Inflammatory macrophage treated with lipopolysaccharide for 1 hour (primary cell): ENCODE measurements around the gene GABBR1.

Experiments used
- DNase-seq, 2 donors: peaks; one replicate each; pipeline ENCODE4 v3.0.0-alpha.2; 2020 to 2022

Gene GABBR1

DNA sequence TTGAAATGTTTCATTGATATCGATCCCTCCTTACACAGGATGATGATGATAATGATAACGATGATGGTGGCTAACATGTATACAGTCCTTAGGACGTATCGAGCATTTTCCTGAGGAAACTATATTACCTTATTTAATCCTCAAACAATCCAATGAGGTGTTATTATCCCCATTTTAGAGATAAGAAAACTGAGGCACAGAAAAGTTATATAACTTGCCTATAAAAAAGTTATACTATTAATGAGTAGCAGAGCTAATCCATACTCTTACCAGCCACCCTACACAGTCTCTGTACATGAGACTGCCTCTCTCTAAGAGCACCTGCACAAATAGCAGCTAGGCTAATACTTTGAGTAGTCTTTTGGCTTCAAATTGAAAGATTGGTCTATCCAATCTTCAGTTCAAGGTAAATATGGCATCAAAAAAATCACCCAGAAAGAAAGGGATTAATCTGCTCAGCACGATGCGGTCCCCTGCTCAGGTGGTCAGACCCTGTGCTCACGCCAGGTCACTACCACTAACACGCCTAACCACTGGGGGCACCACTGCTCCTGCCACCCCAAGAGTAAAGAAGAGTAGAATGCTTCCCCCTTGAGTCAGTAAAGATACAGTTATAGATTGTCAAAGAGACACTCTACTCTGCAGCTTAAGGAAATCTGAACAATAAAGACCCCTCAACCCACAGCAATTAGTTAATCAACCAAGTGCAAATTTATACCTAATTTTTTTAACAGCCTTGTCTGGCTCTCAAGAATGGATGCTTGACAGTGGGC, 15.0 kb downstream of the GABBR1 start:
- DNase-seq: no peak

DNA sequence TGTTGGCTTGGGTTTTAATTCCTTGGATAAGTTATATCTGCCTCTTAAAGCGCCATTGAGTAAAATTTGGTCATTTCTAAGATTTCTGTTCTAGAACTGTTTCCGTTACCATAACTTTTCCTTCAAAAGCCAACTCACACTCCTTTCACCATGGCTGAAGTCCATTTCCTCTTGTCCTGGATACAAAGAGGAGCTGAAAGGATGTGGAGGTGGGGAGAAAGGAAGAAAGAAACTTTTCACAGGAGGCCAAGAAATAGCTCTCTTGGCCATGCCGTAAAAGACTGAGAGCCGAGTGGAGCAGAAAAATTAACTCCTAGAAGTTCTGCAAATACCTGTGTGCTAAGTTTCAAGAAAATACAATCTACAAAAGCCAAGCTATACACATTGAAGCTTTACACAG, 21.6 kb downstream of the GABBR1 start:
- DNase-seq: no peak

DNA sequence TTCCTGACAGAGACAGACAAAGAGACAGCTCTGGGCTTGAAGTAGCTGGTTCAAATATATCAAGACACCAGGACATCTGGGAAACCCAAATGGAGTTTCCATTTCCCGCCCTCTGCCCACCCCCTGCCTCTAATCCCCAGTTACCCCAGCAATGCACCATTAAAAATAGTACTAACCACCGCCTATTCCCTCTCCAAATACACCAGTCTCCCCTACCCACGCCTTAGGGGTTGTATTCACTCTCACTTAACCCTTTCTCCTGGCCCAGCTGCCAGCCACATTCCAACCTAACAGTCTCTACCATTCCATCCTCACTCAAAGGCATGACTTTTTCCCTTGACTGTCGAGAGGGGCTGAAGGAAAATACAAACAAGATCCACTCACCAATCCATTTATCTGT, 22.4 kb downstream of the GABBR1 start:
- DNase-seq: no peak

DNA sequence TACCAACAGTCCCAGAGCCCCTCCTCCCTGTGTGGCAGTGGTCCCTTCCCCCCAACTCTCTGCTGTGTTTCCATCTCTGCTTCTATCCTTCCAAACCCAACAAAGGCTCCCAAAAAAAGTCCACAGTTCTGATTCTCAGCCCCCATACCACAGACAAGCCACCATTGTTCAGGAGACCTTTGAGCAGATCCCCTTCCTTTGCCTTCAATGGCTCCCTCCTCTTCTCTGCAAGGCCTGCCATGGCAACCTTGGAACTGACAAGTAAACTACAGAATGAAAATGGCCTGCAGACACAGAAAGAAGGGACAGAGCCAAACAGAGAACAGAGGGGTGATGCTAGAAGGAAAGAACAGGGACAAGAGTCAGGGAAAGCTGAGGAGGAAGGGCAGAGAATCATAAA, 24.9 kb downstream of the GABBR1 start:
- DNase-seq: no peak

DNA sequence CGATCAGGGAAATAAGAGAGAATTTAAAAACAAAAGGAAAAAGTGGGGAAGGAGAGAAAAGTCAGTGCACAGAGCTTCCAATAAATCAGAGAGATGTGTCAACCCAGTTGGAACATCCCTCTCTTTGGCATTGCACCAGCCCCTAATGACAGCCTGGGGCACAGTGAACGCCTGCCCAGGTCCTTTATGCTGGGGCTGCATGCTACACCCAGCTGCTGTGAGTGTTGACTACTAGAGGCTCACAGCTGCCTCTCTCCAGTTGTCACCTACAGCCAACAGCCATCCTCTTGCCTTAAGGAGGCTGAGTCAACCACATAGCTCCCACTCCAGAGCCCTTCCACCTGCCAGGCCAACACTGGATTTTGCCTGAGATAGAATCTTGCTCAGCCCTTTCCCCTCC, 29.1 kb downstream of the GABBR1 start:
- no peak for DNase-seq

DNA sequence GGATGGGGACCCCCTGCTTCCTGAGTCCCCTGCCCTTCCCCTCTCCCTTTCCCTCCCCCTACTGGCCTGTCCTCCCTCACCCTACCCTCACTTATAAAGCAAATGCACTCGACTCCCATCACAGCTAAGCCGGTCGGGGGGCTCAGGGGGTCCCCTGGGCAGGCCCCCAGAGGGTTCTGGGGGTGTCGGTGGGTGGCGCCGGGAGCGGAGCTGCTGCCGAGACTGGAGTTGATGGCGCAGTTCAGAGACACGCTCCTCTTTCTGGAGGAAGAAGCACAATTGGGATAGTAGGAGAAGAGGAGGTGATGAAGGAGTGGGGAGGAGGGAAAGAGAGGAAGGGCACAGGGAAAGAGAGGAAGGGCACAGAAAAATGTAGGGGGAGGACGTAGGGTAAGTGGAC, 29.5 kb downstream of the GABBR1 start:
- no peak for DNase-seq

DNA sequence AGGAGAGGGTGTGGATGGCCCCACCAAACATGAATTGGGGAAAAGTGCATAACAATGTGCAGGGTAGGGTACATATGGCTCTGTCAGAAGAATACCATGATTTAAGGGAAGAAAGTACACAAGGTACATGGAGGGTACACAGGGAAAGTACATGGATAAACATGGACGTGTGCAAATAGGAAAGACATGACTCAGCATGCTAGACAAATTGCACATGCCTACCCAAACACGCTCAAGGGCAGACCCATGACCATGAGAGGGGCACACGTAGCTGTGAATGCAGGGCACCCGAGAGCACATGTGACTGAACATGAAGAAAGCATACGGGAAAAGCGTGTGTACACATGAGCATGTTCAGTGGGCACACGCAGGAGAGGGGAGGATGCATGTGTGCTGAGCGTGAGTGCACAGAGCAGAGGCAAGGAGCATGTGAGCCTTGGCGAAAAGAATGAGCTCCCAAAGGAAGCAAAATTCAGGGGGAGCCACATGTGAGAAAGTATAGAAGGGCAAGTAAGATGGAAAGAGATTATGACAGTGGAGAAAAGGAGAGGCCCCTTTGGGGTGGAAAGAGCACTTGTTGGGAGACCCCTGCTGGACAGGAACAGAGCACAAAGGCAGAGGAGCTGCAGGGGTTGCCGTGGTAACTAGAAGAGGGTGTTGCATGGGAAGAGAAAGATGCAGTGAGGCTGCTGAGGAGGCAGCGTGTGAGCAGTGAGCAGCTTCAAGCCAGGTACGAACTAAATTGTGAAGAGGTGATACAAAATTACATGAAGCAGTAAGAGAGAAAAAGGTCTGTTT, 30.2 kb downstream of the GABBR1 start:
- no peak for DNase-seq

DNA sequence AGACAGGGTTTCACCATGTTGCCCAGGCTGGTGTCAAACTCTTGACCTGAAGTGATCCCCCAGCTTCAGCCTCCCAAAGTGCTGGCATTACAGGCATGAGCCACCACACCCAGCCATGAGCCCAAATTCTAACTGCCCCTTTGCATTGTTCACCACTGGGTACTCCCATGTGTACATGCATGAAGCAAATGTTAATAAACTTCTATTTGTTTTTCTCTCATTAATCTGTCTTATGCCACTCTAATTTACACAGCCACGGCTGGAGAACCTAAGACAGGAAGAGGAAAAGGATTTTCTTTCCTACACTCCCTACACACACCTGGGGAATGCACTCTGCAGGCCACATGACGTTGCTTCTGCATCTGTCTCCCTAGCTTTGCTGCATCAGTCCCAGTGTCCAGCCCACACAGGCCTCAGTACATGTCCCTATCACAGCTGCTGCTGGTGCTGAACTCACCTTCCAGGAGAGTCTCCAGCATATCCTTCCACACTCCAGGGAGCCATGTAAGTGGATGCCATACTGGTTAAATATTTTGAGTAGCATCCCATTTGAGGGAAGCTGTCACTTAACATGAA, 34.7 kb downstream of the GABBR1 start:
- no peak for DNase-seq

DNA sequence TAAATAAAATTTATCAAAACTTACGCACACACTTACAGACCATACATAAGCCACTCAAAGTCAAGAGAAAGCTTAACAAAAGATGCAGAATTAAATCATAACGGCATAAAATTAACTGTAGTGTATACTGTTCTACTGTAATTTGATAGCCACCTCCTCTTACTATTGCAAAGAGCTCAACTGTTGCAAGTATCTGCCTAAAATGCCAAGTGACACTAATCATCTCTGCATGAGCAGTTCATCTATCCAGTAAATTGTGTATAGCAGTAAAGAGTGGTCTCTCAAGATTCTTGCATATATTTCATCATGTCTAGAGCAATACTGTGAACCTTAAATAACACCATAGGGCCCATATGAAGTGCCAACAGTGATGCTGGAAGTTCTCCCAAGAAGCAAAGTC, 35.8 kb downstream of the GABBR1 start:
- DNase-seq: no peak

DNA sequence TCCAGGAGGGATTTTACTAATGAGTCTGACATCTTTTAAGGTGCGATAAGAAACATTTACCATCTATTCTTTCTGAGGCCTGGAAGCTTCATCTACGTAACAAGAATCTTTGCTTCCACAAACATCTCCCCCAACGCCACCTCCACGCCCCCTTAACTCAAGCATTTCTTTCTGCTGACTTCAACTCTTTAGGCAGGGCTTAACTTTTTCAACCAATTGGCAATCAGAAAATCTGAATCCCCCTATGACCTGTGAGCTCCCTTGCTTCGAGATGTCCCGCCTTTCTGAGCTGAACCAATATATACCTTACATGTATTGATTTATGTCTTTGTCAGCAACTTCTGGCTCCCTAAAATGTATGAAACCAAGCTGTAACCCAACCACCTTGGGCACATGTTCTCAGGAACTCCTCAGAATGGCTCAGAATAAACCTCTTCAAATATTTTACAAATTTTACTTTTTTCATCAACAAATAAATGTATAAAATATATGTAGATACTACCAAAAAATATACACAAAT, 36.5 kb downstream of the GABBR1 start:
- no peak for DNase-seq

DNA sequence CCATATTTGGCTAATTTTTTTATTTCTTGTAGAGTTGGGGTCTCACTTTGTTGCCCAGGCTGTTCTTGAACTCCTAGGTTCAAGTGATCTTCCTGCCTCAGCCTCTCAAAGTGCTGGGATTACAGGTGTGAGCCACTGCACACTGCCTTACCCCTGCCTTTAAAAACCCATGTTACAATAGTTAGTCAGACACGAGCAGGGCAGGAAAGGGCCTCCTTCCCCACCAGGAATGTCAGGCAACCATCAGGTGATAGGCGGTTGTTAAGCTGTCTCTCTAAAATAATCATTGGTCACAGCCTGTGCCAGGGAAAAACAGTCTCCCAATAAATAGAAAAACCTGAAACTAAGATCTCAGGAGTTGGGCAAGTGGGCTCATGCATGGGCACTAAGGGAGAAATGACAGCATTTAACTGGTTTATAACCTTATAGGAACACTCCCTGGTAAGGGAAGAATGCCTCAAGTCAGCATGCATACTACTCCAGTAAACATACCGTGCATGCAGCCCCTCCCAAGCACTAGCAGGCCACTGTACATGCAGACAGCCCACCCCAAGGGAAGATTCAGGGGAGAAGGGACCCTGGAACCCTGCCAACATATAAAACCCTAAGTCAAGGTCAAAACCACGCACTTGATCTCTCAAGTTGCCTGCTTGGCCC, 39.7 kb downstream of the GABBR1 start:
- DNase-seq: no peak

DNA sequence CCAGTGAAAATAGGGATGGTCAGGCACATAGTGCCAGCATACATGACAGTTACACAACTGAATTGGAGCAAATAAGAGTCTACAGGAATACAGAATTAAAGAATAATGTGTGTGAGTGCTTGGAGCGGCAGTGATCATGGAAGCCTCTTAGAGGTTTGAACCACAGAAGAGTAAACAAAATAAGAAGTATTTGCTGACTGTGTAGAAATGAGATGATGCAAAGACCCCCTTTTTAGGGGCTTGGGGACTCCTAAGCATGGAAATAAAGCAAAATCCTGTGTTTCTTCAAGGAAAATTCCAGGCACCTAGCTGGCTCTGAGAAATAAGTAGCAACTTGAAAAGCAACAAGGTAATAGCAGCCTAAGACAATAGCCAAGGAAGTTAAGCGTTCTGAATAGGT, 41.3 kb downstream of the GABBR1 start:
- DNase-seq: no peak

DNA sequence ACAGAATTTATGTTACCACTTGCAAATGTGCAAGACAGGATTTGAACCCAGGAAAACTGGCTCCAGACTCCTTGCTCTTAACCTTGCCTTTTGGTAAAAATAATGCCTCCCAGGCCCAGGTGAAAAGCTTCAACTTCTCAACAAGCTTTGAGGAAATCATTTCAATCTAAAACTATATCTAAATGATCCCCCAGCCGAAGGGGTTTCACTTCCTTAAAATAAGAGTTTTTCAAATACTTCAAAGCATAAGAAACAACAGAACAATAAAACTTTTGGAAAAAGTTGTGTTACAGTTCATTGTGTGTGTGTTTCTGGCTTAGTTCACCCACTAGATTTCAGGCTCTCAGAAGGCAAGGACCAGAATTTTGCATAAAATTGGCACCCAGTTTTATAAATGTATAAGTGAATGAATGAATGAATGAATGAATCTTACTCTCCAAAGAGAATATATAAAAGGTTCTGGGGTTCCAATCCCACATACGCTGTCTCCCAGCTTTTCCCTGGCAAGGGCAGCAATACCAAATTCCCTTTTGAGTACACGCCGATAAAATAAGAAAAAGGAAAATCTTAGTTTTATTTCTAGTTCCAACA, 42.7 kb downstream of the GABBR1 start:
- DNase-seq: no peak

DNA sequence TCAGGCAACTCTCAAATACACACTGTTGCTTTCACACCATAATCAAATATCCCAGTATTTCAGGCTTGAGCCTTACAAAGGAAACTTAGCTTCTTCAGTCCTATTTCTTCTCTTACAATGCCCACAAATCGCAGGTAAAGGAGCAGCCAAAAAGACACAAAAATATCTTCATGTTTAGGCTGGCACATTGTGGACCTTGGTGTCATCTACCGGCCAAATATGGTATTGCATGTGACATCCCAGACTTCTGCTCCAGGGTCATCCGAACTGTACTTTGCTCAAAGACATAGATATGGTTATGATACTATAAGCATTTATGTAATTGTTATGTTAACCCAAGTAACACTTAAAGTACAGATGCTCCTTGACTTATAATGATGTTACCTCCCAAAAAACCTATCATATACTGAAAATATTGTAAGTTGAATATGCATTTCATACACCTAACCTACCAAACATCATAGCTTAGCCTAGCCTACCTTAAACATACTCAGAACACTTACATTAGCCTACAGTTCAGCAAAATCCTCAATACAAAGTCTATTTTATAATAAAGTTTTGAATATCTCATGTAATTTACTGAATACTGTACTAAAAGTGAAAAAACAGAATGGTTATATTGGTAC, 43.4 kb downstream of the GABBR1 start:
- DNase-seq: peak; percentile 17 to 72

DNA sequence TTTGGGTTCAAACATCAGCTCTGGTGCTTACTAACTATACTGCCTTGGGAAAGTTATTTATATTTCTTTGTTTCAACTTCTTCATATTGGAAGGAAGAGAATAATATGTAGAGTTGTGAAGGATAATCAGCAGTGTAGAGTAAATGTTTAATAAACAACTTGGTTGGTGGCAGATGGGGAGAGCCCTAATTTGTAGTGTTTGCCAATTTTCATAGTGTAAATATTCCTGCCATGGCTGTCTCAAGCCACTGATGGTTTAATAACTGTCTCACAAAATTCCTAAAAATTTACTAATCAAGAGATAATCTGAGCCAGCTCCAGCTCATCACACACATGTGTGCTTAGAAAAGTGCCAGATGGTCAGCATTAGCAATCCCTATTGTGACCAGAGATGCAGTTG, 48.2 kb downstream of the GABBR1 start, which contains the start of gene OR2H2:
OR2H2 (plus strand) TSS at position 301 of the 400 bp plus-strand sequence. CDS start 2,824 bp downstream, outside the sequence.
- DNase-seq: no peak

DNA sequence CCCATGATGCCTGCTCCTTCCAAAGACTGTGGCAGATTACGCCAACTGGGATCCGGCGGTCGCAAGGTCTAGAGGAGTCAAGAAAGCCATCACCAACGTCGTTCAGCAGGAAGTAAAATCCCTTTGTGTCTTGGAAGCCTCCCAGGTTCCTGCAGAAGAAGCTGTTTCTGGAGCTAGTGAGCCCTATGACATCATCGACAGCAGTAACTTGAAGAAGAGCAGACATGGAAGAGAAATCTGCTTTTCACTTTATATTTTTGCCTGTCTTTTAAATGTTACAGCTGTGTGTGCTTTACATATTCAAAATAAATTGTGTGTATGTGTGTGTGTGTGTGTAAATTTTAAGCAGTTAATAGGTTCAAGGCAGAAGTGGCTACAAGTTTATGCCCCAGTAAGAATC, 55.4 kb downstream of the GABBR1 start:
- DNase-seq: no peak

DNA sequence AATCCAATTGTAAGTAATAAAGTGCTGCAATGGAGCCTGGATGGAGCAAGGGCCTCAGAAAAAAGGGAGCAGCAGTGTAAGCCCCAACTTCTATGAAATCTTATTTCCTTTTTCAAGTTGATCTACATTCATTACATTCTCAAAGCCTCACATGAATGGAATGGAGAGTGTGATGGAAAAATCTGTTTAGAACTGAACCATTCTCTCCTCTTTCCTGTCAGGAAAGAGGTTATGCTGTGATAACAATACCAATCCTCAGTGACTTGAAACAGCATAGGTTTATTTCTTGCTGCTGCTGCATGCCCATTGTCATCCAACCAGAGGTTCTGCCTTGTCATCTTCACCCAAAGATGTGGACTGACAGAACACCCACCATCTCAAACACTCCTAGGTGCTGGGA, 56.9 kb downstream of the GABBR1 start:
- no peak for DNase-seq

DNA sequence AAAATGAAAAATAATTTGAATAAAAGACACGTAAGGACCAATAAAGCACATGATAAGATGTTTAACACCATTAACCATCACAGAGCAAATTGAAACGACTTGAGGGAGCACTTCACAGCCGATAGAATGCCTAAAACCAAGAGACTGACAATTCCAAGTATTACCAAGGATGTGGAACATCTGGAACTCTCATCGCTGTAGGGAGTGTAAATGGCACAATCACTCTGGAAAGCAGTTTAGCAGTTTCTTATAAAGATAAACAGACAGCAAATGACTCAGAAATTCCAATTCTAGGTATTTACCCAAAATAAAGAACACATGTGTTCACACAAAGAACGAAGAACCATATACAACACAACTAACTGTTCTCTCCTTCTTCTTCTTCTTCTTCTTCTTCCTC, 65.0 kb downstream of the GABBR1 start:
- no peak for DNase-seq

DNA sequence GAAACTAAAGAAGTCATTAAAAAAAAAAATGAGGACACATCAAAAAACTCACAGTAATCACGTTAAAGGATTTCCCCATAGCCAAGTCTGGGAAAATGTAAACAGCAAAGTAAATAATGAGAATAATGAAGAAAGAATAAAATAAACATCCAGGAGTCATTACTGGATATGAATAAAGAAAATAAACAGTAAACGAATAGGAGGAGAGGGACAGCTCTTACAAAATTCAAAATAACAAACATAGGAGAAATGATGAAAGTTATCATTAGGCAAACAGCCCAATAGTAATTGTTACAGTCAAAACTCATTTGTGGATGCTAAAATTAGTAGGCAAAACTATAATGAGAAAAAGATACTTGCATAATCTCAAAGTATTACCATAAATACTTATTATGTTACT, 65.4 kb downstream of the GABBR1 start:
- no peak for DNase-seq

DNA sequence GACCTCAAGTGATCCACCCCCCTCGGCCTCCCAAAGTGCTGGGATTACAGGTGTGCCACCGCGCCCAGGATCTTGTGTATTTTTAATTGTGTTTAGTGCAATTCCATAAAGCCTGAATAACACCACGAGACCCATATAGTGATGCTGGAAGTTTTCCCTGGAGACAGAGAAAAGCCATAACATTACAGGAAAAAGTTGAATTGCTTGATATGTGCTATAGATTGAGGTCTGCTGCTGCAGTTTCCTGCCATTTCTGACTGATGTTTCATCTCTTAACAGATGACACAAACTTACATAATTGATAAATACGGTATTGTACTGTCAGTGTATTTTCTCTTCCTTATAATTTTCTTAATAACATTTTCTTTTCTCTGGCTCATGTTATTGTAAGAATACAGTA, 66.1 kb downstream of the GABBR1 start:
- DNase-seq: no peak

DNA sequence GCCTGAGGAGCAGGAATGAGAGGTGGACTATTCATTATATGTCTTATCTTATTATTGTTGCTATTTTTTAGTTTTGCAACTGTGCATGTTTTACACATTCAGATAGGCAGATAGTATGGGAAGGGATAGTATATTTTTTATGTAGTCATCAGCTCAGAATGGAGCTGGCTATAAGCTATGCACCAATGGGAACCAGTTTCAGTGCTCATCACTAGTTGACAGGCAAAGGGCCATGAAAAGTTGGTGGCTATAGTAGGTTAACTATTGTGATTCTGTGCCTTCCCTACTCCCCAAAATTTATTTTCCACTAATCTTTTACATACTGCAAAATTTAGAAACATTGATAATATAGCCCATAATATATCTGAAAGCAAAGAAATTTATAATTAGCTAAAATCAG, 68.1 kb downstream of the GABBR1 start:
- DNase-seq: no peak

DNA sequence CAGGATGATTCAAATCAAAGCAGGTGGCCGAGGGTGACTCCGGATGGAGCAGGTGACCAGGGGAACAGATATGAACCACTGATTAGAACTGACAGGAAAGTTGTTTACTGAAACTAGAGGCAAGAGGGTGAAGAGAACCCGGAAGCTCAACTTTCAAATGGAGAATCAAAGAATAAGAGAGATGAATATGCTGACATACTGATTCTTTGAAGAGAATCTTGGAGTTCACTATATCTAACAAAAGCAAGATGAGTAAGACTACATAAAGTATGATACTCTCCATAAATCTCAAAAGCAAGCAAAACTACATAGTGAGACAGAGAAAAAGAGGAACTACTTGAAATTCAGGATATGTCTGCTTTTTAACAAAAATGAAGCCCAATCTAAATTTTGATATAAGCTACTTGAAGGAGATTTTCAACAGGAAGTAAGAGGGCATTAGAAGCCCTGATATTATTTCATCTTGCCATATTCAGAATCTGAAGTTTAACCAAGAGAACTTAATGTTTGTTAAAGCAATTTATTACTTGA, 69.5 kb downstream of the GABBR1 start:
- DNase-seq: peak in 1 of 2 donors; percentile 1
